Right lobe of liver (tissue), 4 donors: ENCODE data around the gene ROPN1L.

Experiments
- CTCF ChIP-seq, 4 donors: fragments of 200-600 bp in 3 of 4; fragments of 450-650 bp in 1 of 4; IDR thresholded peaks; one replicate each; pipeline versions ENCODE4 v1.5.1 to v1.8.0; 2016 to 2022; ENCODE audit warnings: antibody characterized with exemption in 4 of 4, mild to moderate bottlenecking in 2 of 4
- POLR2A ChIP-seq: fragments of 450-650 bp; IDR thresholded peaks from one replicate; pipeline ENCODE4 v1.6.1; 2017; ENCODE audit warnings: antibody characterized with exemption, mild to moderate bottlenecking
- donor health status: DM: no; HTN: no; CAD: no.
- donor health status: DM: no; HTN: no; CAD: no.
- donor health status: DM: no; HTN: yes; CAD: no.

- TF ChIP-seq POLR2A: no peak
- no peak for TF ChIP-seq CTCF (IDR thresholded peaks at IDR 0.05)
These were observed 27.8 kb downstream of the ROPN1L start for GRCh38 chr5:10469253-10470050.
